GM21576 (cell line): ENCODE measurements around the gene TRAFD1.
"Not testable (repeated sequence)": the region's sequence is repeated elsewhere in the genome, so short reads cannot be mapped to it uniquely, and the experiment has no call there.

Experiments
- ATAC-seq: cut with Tn5 transposase; IDR thresholded peaks from one replicate; pipeline ENCODE4 v1.9.1; 2021; ENCODE audit warnings: mild to moderate bottlenecking, moderate library complexity; ENCODE audit not compliant: unreplicated experiment

The TRAFD1 gene

GRCh38 chr12:112153181-112153892, 28.0 kb downstream of the TRAFD1 start:
- ATAC-seq = no peak

GRCh38 chr12:112153893-112154219, 28.5 kb downstream of the TRAFD1 start:
- no peak for ATAC-seq

GRCh38 chr12:112158461-112159145, 33.2 kb downstream of the TRAFD1 start:
- not testable (repeated sequence) for ATAC-seq

- ATAC-seq = no peak
These were observed 33.8 kb downstream of the TRAFD1 start for GRCh38 chr12:112159146-112159541.

DNA sequence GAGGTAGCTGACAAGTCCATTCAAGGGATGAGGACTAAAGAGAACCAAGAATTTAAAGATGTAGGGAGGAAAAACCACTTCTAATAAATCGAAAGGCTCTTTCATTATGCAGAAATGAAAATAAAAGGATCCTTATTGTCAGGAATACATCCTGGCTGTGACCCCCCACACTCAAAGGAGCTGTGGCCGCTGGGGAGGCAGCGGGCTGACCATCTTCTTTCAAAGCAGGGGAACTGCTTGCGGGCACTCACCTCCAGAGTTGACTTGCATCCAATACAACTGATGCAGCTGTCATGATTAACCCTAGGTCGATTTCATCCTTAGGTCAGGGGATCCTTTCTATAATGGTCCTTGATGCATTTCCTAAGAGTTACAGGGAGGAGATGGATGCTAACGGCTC, 35.3 kb downstream of the TRAFD1 start:
- no peak for ATAC-seq

GRCh38 chr12:112161711-112162110, 36.4 kb downstream of the TRAFD1 start:
- no peak for ATAC-seq

DNA sequence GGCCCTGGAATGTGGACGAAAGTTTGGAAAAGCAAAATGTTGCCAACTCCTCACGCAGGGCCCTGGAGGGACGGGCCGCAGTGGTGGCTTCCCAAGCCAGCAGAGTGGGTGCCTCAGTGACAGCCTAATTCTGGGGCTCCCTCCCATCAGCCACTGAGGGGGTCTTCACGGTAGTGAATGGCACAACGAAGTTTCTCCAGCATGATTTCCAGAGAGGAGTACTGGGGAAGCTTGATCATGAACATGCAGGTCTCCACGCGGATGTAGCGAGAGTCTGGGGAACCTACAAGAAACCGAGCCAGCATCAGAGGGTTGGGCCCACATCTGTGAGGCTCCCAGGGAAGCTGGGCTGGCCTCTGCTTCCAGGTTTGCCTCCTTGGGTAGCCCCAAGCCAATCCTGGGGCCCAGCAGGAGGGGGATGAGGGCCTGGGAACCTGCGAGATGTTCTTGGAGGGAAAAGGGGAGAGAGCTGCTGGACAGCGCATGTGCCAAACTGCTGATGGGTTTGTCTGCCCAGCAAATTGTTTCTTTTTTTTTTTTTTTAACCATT, 37.0 kb downstream of the TRAFD1 start:
- no peak for ATAC-seq

GRCh38 chr12:112163056-112163455, 37.7 kb downstream of the TRAFD1 start:
- ATAC-seq = no peak

GRCh38 chr12:112163471-112163991, 38.2 kb downstream of the TRAFD1 start:
- ATAC-seq = no peak

DNA sequence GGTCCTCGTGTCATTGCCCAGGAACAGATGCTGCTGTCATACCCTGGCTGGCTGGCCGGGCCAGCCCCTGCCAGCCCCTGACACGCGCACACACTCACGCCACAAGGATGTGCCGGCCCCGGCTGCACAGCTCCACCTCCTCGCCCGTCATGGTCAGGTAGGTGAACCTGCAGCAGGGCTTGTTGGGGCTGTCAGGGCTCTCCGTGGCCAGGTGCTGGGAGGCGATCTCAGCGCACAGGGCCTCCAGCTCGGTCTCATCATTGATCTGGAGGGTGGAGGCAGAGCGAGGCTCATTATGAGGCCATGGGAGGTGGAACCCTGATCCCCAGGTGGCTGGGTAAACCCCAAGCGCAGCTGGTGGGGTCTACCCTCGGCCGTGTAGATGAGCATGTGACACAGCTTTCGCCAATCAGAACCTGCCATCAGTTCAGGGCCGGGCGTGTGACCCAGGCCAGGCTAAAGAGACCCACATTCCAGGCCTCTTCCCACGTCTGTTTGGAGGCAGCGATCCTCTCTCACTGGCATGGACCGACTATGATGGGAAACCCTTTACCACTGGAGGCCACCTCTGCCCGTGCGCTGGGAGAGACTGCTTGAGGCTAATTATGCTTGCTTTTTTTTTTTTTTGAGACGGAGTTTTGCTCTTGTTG, 38.8 kb downstream of the TRAFD1 start:
- ATAC-seq = no peak

DNA sequence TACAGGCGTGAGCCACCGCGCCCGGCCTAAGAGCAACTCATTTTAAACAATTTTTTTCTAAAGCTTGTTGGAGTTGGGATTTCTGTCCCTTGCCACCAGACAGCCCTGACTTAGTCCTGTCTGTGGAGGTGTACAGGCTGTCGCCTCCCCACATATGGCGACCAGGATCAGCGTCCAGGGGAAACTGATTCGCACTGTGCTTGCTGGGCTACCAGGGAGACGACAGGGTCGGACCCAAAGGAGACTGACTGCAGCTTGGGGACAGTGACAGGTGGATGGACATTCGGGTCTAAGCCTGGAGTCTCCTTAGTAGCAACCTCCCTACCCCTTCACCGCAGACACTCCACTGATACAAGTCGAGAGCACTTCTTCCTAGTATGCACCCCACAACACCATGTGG, 40.3 kb downstream of the TRAFD1 start:
- ATAC-seq = no peak

DNA sequence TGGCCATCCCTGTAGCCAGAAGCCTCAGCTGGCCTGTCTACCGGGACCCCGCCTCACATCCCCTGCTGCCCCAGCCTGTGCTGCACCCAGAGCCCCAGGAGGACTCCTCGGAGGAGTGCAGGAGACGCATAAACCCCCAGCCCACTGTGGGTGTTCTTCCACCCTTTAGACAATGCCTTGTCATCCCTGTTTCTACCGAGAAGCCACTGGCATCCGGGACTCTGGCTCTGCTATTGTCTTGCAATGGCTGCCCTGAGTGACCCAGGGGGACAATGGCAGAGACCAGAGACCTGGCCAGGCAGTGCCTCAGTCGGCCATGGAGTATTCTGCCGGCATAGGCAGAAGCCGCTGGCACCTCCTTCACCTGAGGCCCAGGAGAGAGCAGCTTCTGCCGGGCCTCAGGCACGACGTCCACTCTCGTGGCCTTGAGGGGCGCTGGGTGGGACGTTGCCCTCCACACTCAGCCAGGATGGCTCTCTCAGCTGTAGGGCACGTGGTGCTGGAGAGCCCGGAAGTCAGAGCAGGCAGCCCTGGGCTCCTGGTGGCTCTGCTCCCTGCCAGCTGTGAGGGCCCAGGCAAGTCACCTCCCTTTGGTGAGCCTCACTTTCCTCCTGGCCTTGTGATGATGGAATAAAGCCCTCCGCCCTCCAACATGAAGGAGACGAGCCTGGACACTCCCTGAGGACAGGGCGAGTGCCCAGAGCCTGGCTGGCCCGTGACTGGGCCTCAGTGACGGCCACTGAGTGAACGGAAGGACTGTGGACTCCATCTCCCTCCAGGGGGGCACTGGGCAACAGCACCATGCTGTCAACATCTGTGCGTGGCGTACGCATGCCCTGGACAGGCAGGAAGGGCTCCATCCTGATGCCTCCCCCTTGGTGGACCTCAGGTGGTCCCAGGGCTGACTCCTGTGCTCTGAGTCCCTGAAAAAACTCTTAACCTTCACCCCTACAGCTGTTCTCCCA, 41.0 kb downstream of the TRAFD1 start:
- ATAC-seq = no peak

DNA sequence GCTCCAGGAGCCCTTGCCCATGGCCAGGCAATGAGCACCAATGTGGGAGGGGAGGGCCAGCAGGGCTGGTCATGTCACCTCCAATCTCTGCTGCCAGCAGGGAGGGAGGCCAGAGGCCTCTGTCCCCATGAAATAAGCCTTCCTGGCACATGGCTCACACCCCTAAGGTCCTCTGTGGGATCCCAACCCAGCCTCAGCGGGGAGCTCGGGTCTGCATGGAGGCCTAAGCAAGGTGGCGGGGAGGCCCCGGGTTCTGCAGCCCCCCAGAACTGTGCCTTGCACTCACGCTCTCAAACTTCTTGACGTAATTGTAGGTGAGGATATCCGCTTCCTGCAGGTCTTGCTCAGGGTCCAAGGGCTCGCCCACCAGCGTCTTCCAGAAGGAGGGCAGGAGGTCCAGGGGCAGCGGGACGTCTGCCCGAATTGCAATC, 41.7 kb downstream of the TRAFD1 start:
- ATAC-seq = no peak

DNA sequence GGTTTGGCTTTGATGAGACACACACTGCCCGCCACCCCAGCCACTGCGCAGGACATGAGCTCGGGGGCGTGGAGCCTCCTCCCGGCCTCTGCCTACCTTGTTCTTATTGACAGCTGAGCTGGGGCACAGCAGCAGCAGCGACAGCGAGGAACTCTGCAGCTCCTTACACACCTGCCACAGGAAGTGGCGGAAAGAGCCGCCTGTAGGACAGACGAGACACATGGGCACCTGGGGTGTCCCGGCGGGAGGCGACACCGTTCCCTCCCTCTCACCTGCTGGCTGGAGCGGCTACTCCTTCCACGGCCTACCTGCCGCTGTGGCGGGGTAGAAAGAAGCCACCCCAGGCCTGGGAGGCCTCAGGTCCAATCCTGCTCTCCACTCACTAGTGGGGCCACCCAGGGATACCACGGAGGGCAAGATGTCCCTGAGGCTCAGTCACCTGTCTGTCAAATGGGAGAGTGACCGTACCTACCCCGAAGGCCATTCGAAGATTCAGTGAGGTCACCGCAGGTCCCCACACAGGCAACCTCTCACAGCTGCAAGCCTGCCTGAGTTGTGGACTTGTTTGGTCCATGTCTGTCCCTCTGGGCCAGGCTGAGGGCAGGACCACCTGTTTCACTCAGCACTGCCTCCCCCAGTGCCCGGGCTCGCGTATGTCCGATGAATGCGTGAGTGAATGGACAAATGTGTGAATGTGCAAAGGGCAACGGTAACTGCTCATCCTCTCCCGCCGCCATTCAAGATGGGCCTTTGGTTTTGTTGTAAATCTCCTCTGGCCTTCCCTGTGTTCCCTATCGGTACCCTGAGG, 42.6 kb downstream of the TRAFD1 start:
- ATAC-seq = no peak

GRCh38 chr12:112168561-112168971, 43.2 kb downstream of the TRAFD1 start:
- no peak for ATAC-seq

DNA sequence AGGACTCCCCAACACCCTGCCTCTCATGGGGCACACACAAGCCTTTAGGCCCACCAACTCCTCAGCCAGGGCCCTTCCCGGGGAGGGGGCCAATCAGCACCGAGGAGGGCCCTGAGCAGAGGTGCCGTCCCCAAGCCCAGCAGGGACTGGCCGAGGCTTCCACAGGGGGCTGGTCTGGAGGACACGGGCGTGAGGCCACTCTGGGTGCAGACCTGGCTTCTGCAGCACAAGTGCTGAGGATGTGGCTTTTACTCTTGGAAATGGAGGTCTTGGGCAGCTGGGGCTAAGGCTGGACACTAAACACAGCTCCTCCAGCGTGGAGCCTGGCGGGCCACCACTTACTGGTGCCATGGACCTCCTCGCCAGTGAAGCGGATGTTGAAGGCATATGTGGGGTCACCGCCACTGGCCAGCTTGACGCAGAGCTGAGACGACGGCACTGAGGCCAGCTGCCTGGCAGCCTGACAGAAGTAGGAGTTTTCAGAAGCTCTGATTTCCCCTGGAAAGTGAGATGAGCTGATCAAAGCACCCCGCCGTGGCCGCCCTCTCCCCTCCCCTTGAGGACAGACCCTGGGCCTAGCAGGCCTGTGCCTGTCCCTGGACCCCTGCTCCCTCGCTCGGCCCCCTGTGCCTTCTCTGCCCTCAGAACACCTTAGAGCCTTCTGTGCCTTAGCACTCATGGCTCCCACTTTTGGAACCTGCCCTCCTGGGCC, 44.0 kb downstream of the TRAFD1 start:
- no peak for ATAC-seq

DNA sequence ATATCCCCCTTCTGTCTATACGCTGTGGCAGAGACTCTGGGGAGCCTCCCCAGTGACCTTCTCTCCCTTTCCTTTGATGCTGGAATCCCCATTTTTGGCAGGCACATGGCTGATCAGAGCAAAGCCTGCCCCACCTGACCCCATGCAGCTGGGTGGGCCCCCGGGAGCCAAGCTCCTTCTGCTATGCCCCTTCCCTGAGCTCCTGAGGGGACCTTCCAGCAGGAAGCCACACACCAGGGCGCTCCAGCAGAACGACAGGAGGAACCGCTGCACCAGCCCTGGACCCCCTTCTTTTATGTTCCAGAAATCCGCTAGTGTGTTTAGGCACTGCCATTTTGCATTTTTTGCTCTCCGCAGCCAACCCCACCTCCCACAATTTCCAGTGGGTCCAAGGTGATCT, 44.6 kb downstream of the TRAFD1 start:
- ATAC-seq = no peak

DNA sequence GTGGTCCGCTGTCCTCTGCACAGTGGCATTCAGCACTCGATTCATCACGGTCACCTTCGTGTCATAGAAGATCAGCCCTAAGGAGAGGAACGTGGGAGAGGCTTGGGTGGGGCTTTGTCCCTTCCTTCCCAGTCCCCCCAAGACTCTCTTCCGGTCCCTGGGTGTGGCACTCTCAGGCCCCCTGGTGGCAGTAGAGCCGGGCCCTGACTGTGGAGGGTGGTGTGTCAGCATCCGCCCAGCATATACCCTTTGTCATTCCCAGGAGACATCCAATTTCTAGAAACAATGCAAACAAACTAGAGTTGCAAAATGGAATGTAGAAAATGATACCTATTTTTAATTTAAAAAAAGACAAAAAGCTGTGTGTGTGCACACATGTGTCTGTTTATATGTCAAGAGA, 45.0 kb downstream of the TRAFD1 start:
- no peak for ATAC-seq

DNA sequence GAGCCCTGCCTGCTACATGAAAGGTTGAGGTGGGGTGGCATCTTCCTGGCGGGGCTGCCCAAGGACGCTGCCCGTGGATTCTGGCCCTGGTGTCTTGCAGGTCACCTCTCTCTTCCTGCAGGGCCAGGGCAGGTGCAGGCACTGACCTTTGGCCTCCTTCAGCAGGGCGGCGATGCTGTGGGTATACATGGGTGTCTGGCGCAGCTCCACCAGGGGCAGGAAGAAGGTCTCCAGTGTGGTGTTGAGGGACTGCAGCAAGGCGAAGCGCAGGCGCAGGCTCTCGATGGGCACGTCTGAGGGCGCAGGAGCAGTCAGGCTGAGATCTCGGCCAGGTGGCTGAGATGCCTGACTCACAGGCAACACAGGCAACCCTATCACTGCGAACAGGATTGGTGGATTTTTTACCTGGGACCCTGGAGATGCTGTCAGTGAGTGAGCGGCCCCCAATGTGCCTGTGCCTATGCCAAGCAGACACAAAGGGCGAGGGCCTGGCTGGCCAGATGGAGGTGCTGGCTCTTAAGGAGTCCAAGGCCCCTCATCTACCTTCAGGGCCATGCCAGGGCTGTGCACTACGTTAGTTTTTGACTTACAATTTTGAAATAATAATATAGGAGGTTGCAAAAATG, 45.7 kb downstream of the TRAFD1 start:
- ATAC-seq = no peak
